ENCODE results near the gene CERS1. TPM values are rescaled to one million over a fixed set of nuclear protein-coding genes. Genes with fewer than 3 reads are reported as not detected.
A peak's percentile ranks its signal among the peaks of the same experiment; 100 is the strongest.

Gene CERS1
- total RNA-seq, 2 experiments from 2014 or later, result not detected

DNA sequence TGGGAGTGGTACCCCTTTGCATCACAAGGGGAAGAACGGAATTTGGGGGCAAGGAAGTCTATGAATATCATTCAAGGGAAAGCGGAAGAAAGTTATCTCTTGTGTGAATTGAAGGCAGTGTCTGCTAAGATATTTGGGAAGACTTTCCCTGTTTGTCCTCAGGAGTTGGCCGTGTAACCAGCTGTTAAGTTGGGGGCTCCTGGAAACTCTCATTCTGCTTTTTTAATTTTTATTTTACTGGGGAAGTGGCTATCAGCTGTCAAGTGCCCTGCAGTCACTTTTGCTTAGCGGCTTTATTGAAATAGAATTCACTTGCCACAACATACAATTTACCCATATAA is 61.3 kb downstream of the CERS1 start:
- H3K27me3 Mint-ChIP-seq (ENCODE audit: low read depth), result no peaks in the 10 kb centered on the region
- H3K9me3 Mint-ChIP-seq (ENCODE audit: insufficient read depth), result no peaks in the 10 kb centered on the region
- DNase-seq (no peak), ATAC-seq (no peak)
- POLR2A ChIA-PET, result interaction anchor here (0.8 to 4.6 kb wide), 3 partner anchors 9 to 42 kb away, joined by 4 to 26 read pairs (median 5); no protein-coding TSS in a partner anchor
- CTCF ChIA-PET, result interaction anchor here (1.1 to 11.6 kb wide), 2 partner anchors 11 to 31 kb away, joined by 3 to 104 read pairs; no protein-coding TSS in a partner anchor
- peak overlapping the region; percentile 96 for H3K4me3 Mint-ChIP-seq
- H3K27ac Mint-ChIP-seq, result no peak overlapping the region
- H3K36me3 Mint-ChIP-seq (ENCODE audit: low read depth), result peaks cover 60% of the 10 kb centered on the region
- H3K4me1 Mint-ChIP-seq (ENCODE audit: low read depth), result peaks cover 59% of the 10 kb centered on the region

DNA sequence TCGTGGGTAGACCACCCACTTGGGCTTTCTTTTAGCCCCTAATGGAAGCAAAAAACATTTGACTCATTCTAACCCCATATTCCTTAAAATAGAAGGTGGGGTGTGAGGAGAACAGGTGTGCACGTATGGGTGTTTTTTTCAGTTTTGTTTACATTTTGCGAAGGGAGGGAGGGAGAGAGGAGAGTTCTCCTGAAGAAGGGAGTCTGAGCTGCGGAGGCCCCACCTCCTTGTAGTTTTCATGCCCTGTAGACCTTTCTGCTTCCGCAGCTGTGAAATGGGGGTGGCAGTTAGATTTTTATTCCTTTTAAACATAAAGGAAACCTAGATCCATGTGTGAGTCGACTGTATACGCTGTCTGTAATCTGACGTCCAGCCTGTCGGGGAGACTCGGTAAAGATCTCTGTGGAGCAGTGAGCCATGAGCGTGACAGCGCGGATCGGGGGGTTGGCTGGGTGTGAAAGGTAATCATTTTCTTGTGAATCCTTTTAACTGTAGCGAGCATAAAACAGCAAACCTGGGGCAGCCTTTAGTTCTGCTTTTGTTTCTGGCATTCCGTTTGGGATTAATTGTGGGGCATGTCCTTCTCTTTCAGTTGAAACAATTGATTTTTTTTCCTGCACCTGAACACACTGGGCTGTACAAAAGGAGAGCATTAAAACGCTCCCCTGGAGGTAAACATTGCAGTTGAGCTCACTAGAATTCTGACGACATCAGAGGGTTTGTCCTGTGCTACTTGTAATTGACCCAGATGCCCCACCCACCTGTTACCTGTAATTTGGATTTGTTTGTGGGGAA is 61.9 kb downstream of the CERS1 start:
- Mint-ChIP-seq H3K27me3 (ENCODE audit: low read depth) (peaks cover under 1% of the 10 kb centered on the region), H3K4me3 (peak overlapping the region; percentile 96), H3K27ac (peak overlapping the region; percentile 81), H3K36me3 (ENCODE audit: low read depth) (peaks cover 56% of the 10 kb centered on the region), H3K9me3 (ENCODE audit: insufficient read depth) (no peaks in the 10 kb centered on the region), H3K4me1 (ENCODE audit: low read depth) (peaks cover 55% of the 10 kb centered on the region)
- DNase-seq, result no peak
- no peak for ATAC-seq
- POLR2A ChIA-PET, result interaction anchor here (1.0 to 4.6 kb wide), 3 partner anchors 7 to 13 kb away, joined by 5 to 26 read pairs (median 19); no protein-coding TSS in a partner anchor
- CTCF ChIA-PET, result interaction anchor here (1.1 to 11.6 kb wide), 2 partner anchors 12 to 32 kb away, joined by 3 to 104 read pairs; no protein-coding TSS in a partner anchor

DNA sequence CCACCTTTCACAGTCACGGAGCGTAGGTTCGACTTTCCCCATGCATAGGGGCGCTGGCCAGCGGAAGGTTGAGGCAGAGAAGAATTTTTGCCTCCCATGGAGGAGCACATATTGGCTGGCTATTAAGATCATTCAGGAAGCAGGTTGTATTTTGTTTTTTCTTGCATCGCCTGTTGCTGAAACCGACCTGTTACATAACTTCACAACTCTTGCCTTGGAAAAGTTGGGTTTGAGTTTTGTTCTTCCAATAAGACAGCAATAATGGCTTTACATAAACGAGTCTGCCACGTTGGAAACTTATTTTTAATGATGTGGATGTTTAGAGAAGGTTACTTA is 62.8 kb downstream of the CERS1 start:
- peaks cover 3% of the 10 kb centered on the region for H3K27me3 Mint-ChIP-seq (ENCODE audit: low read depth)
- ATAC-seq (no peak), DNase-seq (no peak)
- H3K4me3 Mint-ChIP-seq, result peak overlapping the region; percentile 96
- H3K27ac Mint-ChIP-seq, result peak overlapping the region; percentile 89
- H3K9me3 Mint-ChIP-seq (ENCODE audit: insufficient read depth), result no peaks in the 10 kb centered on the region
- peaks cover 49% of the 10 kb centered on the region for H3K4me1 Mint-ChIP-seq (ENCODE audit: low read depth)
- CTCF ChIA-PET, result interaction anchor here (1.2 to 11.6 kb wide), 2 partner anchors 13 to 364 kb away, joined by 3 to 104 read pairs; no protein-coding TSS in a partner anchor
- H3K36me3 Mint-ChIP-seq (ENCODE audit: low read depth), result peaks cover 50% of the 10 kb centered on the region
- POLR2A ChIA-PET, result interaction anchor here (0.6 to 4.6 kb wide), 4 partner anchors 8 to 493 kb away, joined by 3 to 26 read pairs (median 16); partner anchors contain the start of genes COPE and DDX49

DNA sequence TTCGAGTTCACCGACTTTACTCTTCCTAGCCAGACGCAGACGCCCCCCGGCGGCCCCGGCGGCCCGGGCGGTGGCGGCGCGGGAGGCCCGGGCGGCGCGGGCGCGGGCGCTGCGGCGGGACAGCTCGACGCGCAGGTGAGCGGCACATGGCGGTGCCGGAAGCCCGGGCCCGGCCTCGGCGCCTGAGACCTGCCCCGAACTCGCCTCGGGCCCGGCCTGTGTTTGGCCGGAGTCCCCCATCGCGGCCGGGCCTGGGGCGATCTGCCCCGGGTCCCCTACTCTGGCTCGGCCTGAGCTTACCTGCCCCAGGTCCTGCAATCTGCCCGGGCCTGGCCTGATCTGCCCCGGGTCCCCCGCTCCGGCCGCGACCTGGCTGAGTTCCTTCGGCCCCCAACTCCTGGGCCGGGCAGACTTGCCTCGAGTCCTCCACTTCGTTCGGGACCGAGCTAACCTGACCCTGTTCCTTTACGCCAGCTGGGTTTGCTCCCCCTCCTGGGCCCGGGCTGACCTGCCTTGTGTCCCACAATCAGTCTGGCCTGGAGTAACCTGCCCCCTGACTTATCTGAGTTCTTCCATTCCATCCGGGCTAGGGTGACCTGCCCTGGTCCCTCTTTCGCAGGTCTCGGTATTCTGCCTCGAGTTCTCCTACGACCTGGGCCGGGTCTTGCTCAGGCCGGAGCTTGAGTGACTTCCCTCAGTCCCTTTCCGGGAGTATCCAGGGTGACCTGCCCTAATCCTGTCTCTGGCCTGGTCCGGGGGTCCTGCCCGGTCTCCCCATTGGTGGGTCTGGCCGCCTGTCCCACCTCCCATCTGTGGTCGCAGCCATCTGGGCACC is 63.4 kb downstream of the CERS1 start:
- Mint-ChIP-seq H3K9me3 (ENCODE audit: insufficient read depth) (no peaks in the 10 kb centered on the region), H3K27me3 (ENCODE audit: low read depth) (peaks cover 6% of the 10 kb centered on the region), H3K27ac (peak overlapping the region; percentile 89), H3K4me3 (peak overlapping the region; percentile 96), H3K4me1 (ENCODE audit: low read depth) (peaks cover 43% of the 10 kb centered on the region), H3K36me3 (ENCODE audit: low read depth) (peaks cover 44% of the 10 kb centered on the region)
- DNase-seq, result peak; percentile 54
- ATAC-seq, result peak; percentile 57
- ChIA-PET CTCF (interaction anchor here (1.2 to 11.6 kb wide), 3 partner anchors 13 to 364 kb away, joined by 3 to 104 read pairs (median 3); no protein-coding TSS in a partner anchor), POLR2A (interaction anchor here (0.6 to 4.6 kb wide), 13 partner anchors 9 to 493 kb away, joined by 3 to 26 read pairs (median 5); partner anchors contain the start of genes COPE, DDX49, REX1BD and SSBP4)

DNA sequence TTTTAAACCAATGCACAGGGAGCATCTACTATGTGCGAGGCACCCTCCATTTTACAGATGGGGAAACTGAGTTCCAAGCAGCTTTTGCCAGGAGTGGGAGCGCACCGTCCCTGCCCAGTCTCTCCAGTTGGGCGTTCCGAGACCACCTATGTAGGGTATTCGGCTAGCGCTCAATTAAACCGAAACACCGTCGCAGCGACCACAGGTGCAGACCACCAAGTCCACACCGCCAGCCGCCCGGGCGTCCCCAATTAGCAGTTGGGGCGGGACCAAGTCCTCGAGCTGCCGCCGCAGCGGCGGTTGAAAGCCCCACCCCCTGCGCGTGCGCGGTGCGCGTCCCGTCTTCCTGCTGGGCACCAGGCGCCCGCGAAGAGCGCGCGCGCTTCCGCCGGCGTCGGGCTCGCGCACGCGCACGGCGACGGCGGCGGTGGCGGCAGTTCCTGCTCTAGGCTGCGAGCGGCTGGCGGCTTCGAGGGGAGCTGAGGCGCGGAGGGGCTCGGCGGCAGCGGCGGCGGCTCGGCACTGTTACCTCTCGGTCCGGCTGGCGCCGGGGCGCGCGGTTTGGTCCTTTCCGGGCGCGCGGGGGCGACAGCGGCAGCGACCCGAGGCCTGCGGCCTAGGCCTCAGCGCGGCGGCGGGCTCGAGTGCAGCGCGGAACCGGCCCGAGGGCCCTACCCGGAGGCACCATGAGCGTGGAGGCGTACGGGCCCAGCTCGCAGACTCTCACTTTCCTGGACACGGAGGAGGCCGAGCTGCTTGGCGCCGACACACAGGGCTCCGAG is 64.2 kb downstream of the CERS1 start, which contains the start of gene UPF1:
Gene UPF1, plus strand, starts transcription at position 436 of the 782 bp plus-strand sequence. Its CDS starts 251 bp downstream, at position 687.
- Mint-ChIP-seq H3K27ac (peak within 1 kb of the TSS; percentile 89), H3K27me3 (ENCODE audit: low read depth) (peaks cover 6% of the 10 kb centered on the region), H3K4me3 (peak within 1 kb of the TSS; percentile 96), H3K4me1 (ENCODE audit: low read depth) (peaks cover 39% of the 10 kb centered on the region), H3K9me3 (ENCODE audit: insufficient read depth) (no peaks in the 10 kb centered on the region), H3K36me3 (ENCODE audit: low read depth) (peaks cover 38% of the 10 kb centered on the region)
- ChIA-PET POLR2A (interaction anchor here (0.5 to 4.6 kb wide), 17 partner anchors 9 to 588 kb away, joined by 3 to 26 read pairs (median 4); partner anchors contain the start of genes COPE, DDX49, REX1BD and SSBP4), CTCF (interaction anchor here (1.2 to 11.6 kb wide), 3 partner anchors 14 to 363 kb away, joined by 3 to 104 read pairs (median 3); no protein-coding TSS in a partner anchor)
- peak; percentile 89 for ATAC-seq
- peak; percentile 97 for DNase-seq

DNA sequence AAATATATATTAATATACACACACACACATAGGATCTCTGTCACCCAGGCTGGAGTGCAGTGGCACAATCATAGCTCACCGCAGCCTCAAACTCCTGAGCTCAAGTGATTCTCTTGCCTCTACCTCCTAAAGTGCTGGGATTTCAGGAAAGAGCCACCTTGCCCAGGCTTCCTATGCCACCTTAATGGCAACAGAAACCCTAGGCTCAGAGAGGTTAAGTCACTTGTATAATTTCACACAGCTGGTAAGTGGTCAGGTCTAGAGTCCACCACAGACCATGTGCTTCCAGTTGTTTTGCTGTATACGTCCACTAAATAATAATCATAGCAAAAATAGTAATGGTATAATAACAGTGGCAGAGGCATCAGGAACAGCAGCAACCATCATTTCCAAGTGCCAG is 65.5 kb downstream of the CERS1 start:
- ATAC-seq, result no peak
- Mint-ChIP-seq H3K4me3 (peak overlapping the region; percentile 22), H3K27ac (no peak overlapping the region), H3K4me1 (ENCODE audit: low read depth) (peaks cover 28% of the 10 kb centered on the region), H3K36me3 (ENCODE audit: low read depth) (peaks cover 27% of the 10 kb centered on the region), H3K9me3 (ENCODE audit: insufficient read depth) (no peaks in the 10 kb centered on the region), H3K27me3 (ENCODE audit: low read depth) (peaks cover 8% of the 10 kb centered on the region)
- POLR2A ChIA-PET, result interaction anchor here (1.4 kb wide), 1 partner anchor 89 kb away, joined by 5 read pairs; the partner anchor contains the start of genes COPE and DDX49
- no peak for DNase-seq
- CTCF ChIA-PET, result interaction anchor here (11.6 kb wide), 1 partner anchor 15 kb away, joined by 104 read pairs; no protein-coding TSS in a partner anchor

DNA sequence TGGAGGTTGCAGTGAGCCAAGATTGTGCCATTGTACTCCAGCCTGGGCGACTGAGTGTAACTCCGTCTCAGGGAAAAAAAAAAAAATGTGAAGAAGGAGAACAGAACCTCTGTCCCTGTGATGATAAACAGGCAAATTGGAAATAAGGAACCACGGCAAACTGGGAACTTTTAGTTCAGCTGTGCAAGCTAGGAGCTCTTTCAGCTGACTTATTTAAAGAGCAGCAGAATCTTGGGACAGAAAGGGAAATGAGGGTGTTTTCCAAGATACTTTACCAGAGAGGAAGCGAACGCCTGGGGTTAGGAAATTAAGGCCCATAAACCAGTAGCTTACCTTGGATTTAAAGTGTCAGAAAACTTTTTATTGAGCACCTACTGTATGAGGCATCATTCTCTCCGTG is 67.2 kb downstream of the CERS1 start:
- no peak for ATAC-seq
- H3K9me3 Mint-ChIP-seq (ENCODE audit: insufficient read depth), result no peaks in the 10 kb centered on the region
- CTCF ChIA-PET, result interaction anchor here (1.6 to 11.6 kb wide), 2 partner anchors 17 to 234 kb away, joined by 3 to 104 read pairs; no protein-coding TSS in a partner anchor
- no peak for DNase-seq
- H3K36me3 Mint-ChIP-seq (ENCODE audit: low read depth), result peaks cover 12% of the 10 kb centered on the region
- no peak overlapping the region for H3K4me3 Mint-ChIP-seq
- POLR2A ChIA-PET, result interaction anchor here (0.7 to 0.9 kb wide), 2 partner anchors 21 to 204 kb away, joined by 3 read pairs; partner anchors contain the start of gene SUGP2
- peaks cover 10% of the 10 kb centered on the region for H3K27me3 Mint-ChIP-seq (ENCODE audit: low read depth)
- H3K4me1 Mint-ChIP-seq (ENCODE audit: low read depth), result peaks cover 11% of the 10 kb centered on the region
- H3K27ac Mint-ChIP-seq, result no peak overlapping the region

Other genes starting within 250 kb of the CERS1 start
- 1 to 10 TPM; 7.0 to 8.0 TPM for gene CRTC1, start 212.5 kb downstream of the CERS1 start, total RNA-seq
- gene COMP, start 104.9 kb downstream of the CERS1 start, total RNA-seq, result not detected
- gene UPF1, start 64.2 kb downstream of the CERS1 start, total RNA-seq, result 10 to 100 TPM; 81.8 to 84.0 TPM
- 100 to 1,000 TPM; 248 to 264 TPM for gene COPE, start 23.2 kb upstream of the CERS1 start, total RNA-seq
- 10 to 100 TPM; 56.1 to 57.3 TPM for gene DDX49, start 23.6 kb upstream of the CERS1 start, total RNA-seq
- gene HOMER3, start 45.1 kb upstream of the CERS1 start, total RNA-seq, result not detected
- gene SUGP2, start 137.4 kb upstream of the CERS1 start, total RNA-seq, result 100 to 1,000 TPM; 123 to 124 TPM
- gene ARMC6, start 137.4 kb upstream of the CERS1 start, total RNA-seq, result 10 to 100 TPM; 33.4 to 35.4 TPM
- gene SLC25A42, start 167.8 kb upstream of the CERS1 start, total RNA-seq, result 10 to 100 TPM; 20.1 to 20.2 TPM
- 10 to 100 TPM; 20.3 to 22.8 TPM for gene TMEM161A, start 242.3 kb upstream of the CERS1 start, total RNA-seq